ENCODE results near the gene DTWD2. TPM values are rescaled to one million over a fixed set of nuclear protein-coding genes. Genes with fewer than 3 reads are reported as not detected.
"Not testable (repeated sequence)": the region's sequence is repeated elsewhere in the genome, so short reads cannot be mapped to it uniquely, and the experiment has no call there.

Gene DTWD2
- total and polyA plus RNA-seq, 4 donors: 7.1 to 25.1 (median 8.1) TPM

DNA sequence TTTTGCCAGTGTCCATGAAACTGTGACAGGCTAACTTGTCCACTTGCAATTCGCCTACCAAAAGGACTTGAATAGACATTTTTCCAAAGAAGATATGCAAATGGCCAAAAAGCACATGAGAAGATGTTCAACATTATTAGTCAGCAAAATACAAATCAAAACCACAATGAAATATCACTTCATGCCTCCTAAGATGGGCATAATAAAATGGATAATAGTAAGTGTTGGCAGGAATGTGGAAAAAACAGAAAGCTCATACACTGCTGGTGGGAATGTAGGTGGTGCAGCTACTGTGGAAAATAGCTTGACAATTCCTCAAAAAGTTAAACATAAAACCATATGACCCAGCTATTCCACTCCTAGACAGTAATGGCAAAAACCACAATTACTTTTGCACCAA, 7.9 kb downstream of the DTWD2 start:
- WGBS (ENCODE audit: insufficient coverage): no CpG with 5 or more reads among the region's 1 CpG
- Histone ChIP-seq H3K36me3 (ENCODE audit: control insufficient read depth, insufficient read depth, low read length) (no peaks in the 10 kb centered on the region), H3K4me3 (ENCODE audit: low read depth, low read length) (no peak overlapping the region), H3K4me1 (ENCODE audit: control insufficient read depth, insufficient read depth, low read length) (no peaks in the 10 kb centered on the region), H3K27ac (ENCODE audit: low read depth, low read length) (no peak overlapping the region), H3K9me3 (ENCODE audit: control insufficient read depth, insufficient read depth, low read length) (no peaks in the 10 kb centered on the region), H3K27me3 (ENCODE audit: control insufficient read depth, insufficient read depth, low read length) (no peaks in the 10 kb centered on the region)
- DNase-seq (ENCODE audit: low read depth in 4 of 6, low spot score in 6 of 6): no peak

DNA sequence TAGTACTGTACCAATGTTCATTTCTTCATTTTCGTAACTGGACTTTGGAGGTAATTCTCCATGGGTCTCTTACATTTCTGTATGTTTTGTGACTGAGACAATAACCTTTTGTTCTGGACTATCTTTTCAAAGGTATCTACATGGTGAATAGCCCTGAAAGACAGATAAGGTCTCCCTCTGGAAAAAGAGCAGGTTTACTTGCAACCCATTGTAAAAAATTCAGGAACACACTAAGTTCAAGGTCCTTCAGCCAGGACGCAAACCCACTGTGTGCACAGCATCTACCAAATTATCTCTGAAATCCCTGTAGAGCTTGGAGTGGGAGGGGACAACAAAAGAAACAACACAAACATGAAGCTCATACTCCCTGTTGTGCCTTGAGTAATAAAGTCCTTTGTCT, 8.3 kb downstream of the DTWD2 start:
- Histone ChIP-seq H3K4me1 (ENCODE audit: control insufficient read depth, insufficient read depth, low read length) (no peaks in the 10 kb centered on the region), H3K9me3 (ENCODE audit: control insufficient read depth, insufficient read depth, low read length) (no peaks in the 10 kb centered on the region), H3K4me3 (ENCODE audit: low read depth, low read length) (no peak overlapping the region), H3K27me3 (ENCODE audit: control insufficient read depth, insufficient read depth, low read length) (no peaks in the 10 kb centered on the region), H3K36me3 (ENCODE audit: control insufficient read depth, insufficient read depth, low read length) (no peaks in the 10 kb centered on the region), H3K27ac (ENCODE audit: low read depth, low read length) (no peak overlapping the region)
- DNase-seq (ENCODE audit: low read depth in 4 of 6, low spot score in 6 of 6): no peak
- no CpG with 5 or more reads among the region's 2 CpGs for WGBS (ENCODE audit: insufficient coverage)

DNA sequence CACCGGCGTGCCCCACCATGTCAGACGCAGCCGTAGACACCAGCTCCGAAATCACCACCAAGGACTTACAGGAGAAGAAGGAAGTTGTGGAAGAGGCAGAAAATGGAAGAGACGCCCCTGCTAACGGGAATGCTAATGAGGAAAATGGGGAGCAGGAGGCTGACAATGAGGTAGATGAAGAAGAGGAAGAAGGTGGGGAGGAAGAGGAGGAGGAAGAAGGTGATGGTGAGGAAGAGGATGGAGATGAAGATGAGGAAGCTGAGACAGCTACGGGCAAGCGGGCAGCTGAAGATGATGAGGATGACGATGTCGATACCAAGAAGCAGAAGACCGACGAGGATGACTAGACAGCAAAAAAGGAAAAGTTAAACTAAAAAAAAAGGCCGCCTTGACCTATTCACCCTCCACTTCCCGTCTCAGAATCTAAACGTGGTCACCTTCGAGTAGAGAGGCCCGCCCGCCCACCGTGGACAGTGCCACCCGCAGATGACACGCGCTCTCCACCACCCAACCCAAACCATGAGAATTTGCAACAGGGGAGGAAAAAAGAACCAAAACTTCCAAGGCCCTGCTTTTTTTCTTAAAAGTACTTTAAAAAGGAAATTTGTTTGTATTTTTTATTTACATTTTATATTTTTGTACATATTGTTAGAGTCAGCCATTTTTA, 14.4 kb downstream of the DTWD2 start:
- not testable (repeated sequence) for H3K4me3 ChIP-seq (ENCODE audit: low read depth, low read length); H3K4me1 ChIP-seq (ENCODE audit: control insufficient read depth, insufficient read depth, low read length); DNase-seq (ENCODE audit: low read depth in 4 of 6, low spot score in 6 of 6); H3K27me3 ChIP-seq (ENCODE audit: control insufficient read depth, insufficient read depth, low read length); H3K9me3 ChIP-seq (ENCODE audit: control insufficient read depth, insufficient read depth, low read length); H3K36me3 ChIP-seq (ENCODE audit: control insufficient read depth, insufficient read depth, low read length); H3K27ac ChIP-seq (ENCODE audit: low read depth, low read length)
- WGBS (ENCODE audit: insufficient coverage): 98% methylated on average over 7 of the region's 23 CpGs

DNA sequence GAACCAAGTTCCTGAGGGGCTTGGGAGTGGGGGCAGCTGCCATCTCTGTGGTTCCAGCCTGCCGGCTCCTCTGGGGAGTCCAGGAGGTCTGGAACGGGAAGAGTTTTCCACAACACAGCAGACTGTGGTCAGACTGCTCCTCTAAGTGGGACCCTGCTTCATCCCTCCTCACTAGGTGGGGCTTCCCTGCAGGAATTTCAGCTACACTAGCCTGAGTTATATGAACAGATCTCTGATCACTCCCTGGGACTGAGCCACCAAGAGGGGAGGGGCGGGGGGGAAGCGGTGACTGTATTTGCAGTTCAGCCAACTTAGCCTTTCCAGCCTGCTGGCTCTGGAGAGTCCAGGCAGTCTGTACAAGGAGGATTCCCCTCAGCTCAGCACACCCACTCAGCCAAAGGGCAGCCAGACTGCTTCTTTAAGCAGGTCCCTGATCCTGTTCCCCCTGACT, 19.4 kb downstream of the DTWD2 start:
- Histone ChIP-seq H3K4me3 (ENCODE audit: low read depth, low read length) (no peak overlapping the region), H3K4me1 (ENCODE audit: control insufficient read depth, insufficient read depth, low read length) (no peaks in the 10 kb centered on the region), H3K36me3 (ENCODE audit: control insufficient read depth, insufficient read depth, low read length) (no peaks in the 10 kb centered on the region), H3K27ac (ENCODE audit: low read depth, low read length) (no peak overlapping the region), H3K27me3 (ENCODE audit: control insufficient read depth, insufficient read depth, low read length) (no peaks in the 10 kb centered on the region), H3K9me3 (ENCODE audit: control insufficient read depth, insufficient read depth, low read length) (no peaks in the 10 kb centered on the region)
- DNase-seq (ENCODE audit: low read depth in 4 of 6, low spot score in 6 of 6): no peak
- WGBS (ENCODE audit: insufficient coverage): 79% methylated on average over 4 of the region's 4 CpGs

DNA sequence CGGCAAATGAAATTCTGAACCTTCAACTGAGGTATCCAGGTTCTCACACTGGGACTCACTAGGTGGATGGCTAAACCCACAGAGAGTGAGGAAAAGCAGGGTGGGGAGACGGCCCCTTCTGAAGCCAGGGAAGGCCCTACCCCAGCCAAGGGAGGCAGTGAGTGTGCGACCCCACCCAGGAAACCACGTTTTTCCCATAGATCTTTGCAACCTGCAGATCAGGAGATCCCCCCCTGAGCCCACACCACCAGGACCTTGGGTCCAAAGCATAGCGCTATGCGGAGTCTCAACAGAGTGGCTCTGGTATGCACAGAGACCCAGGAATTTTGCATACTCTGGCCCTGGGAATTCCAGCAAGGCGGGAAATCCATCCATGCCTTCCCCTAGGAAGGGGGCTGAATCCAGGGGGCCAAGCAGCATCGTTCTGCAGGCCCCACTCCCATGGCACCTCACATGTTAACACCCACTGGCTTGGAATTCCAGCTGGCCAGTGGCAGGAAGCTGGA, 19.9 kb downstream of the DTWD2 start:
- H3K4me3 ChIP-seq (ENCODE audit: low read depth, low read length): no peak overlapping the region
- H3K9me3 ChIP-seq (ENCODE audit: control insufficient read depth, insufficient read depth, low read length): no peaks in the 10 kb centered on the region
- no peaks in the 10 kb centered on the region for H3K27me3 ChIP-seq (ENCODE audit: control insufficient read depth, insufficient read depth, low read length)
- DNase-seq (ENCODE audit: low read depth in 4 of 6, low spot score in 6 of 6): no peak
- no peaks in the 10 kb centered on the region for H3K4me1 ChIP-seq (ENCODE audit: control insufficient read depth, insufficient read depth, low read length)
- no peak overlapping the region for H3K27ac ChIP-seq (ENCODE audit: low read depth, low read length)
- WGBS (ENCODE audit: insufficient coverage): 92% methylated on average over 4 of the region's 8 CpGs
- no peaks in the 10 kb centered on the region for H3K36me3 ChIP-seq (ENCODE audit: control insufficient read depth, insufficient read depth, low read length)

DNA sequence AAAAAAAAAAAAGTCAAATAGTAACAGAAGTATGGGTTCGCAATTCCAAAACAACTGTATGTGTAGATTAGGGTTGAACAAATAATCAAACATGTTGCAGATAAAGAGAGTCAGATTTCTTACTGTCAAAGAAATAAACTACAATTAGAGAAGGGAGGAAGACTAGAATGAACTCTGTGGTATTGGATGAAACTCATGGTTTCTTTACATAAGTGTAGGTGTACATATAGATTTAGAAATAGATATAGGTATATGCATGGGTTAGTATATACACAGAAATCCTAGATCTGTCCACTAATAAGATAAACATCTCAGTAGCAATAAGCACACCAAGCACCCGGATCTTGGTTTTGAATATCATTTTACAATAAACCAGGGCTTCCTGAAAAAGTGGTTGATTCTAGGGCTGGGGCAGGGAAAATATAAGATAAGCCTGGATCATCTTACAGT, 21.3 kb downstream of the DTWD2 start:
- Histone ChIP-seq H3K4me1 (ENCODE audit: control insufficient read depth, insufficient read depth, low read length) (no peaks in the 10 kb centered on the region), H3K4me3 (ENCODE audit: low read depth, low read length) (no peak overlapping the region), H3K27ac (ENCODE audit: low read depth, low read length) (no peak overlapping the region), H3K9me3 (ENCODE audit: control insufficient read depth, insufficient read depth, low read length) (no peaks in the 10 kb centered on the region), H3K27me3 (ENCODE audit: control insufficient read depth, insufficient read depth, low read length) (no peaks in the 10 kb centered on the region), H3K36me3 (ENCODE audit: control insufficient read depth, insufficient read depth, low read length) (no peaks in the 10 kb centered on the region)
- no peak for DNase-seq (ENCODE audit: low read depth in 4 of 6, low spot score in 6 of 6)
- no CpG with 5 or more reads among the region's 2 CpGs for WGBS (ENCODE audit: insufficient coverage)

- Histone ChIP-seq H3K9me3 (ENCODE audit: control insufficient read depth, insufficient read depth, low read length) (no peaks in the 10 kb centered on the region), H3K4me3 (ENCODE audit: low read depth, low read length) (no peak overlapping the region), H3K27me3 (ENCODE audit: control insufficient read depth, insufficient read depth, low read length) (no peaks in the 10 kb centered on the region), H3K4me1 (ENCODE audit: control insufficient read depth, insufficient read depth, low read length) (no peaks in the 10 kb centered on the region), H3K27ac (ENCODE audit: low read depth, low read length) (no peak overlapping the region), H3K36me3 (ENCODE audit: control insufficient read depth, insufficient read depth, low read length) (no peaks in the 10 kb centered on the region)
- WGBS (ENCODE audit: insufficient coverage): no CpG with 5 or more reads among the region's 3 CpGs
- no peak for DNase-seq (ENCODE audit: low read depth in 4 of 6, low spot score in 6 of 6)
Observed at GRCh38 chr5:118965890-118966289, 22.5 kb downstream of the DTWD2 start.

DNA sequence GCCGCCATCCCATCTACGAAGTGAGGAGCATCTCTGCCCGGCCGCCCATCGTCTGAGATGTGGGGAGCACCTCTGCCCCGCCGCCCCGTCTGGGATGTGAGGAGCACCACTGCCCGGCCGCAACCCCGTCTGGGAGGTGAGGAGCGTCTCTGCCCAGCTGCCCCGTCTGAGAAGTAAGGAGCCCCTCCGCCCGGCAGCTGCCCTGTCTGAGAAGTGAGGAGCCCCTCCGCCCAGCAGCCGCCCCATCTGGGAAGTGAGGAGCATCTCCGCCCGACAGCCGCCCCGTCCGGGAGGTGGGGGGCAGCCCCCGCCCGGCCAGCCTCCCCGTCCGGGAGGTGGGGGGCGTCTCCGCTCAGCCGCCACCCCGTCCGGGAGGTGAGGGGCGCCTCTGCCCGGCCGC, 23.4 kb downstream of the DTWD2 start:
- H3K9me3 ChIP-seq (ENCODE audit: control insufficient read depth, insufficient read depth, low read length); DNase-seq (ENCODE audit: low read depth in 4 of 6, low spot score in 6 of 6); H3K36me3 ChIP-seq (ENCODE audit: control insufficient read depth, insufficient read depth, low read length); H3K4me3 ChIP-seq (ENCODE audit: low read depth, low read length); H3K27ac ChIP-seq (ENCODE audit: low read depth, low read length); H3K4me1 ChIP-seq (ENCODE audit: control insufficient read depth, insufficient read depth, low read length); H3K27me3 ChIP-seq (ENCODE audit: control insufficient read depth, insufficient read depth, low read length): not testable (repeated sequence)
- 99% methylated on average over 13 of the region's 34 CpGs for WGBS (ENCODE audit: insufficient coverage)

GRCh38 chr5:118964388-118964787, 24.0 kb downstream of the DTWD2 start:
- not testable (repeated sequence) for H3K9me3 ChIP-seq (ENCODE audit: control insufficient read depth, insufficient read depth, low read length); H3K27me3 ChIP-seq (ENCODE audit: control insufficient read depth, insufficient read depth, low read length); H3K36me3 ChIP-seq (ENCODE audit: control insufficient read depth, insufficient read depth, low read length); H3K27ac ChIP-seq (ENCODE audit: low read depth, low read length); DNase-seq (ENCODE audit: low read depth in 4 of 6, low spot score in 6 of 6); H3K4me3 ChIP-seq (ENCODE audit: low read depth, low read length); H3K4me1 ChIP-seq (ENCODE audit: control insufficient read depth, insufficient read depth, low read length)
- whole genome bisulfite sequencing (ENCODE audit: insufficient coverage): 92% methylated on average over 15 of the region's 22 CpGs

GRCh38 chr5:118963169-118963568, 25.2 kb downstream of the DTWD2 start:
- Histone ChIP-seq H3K27me3 (ENCODE audit: control insufficient read depth, insufficient read depth, low read length) (no peaks in the 10 kb centered on the region), H3K4me1 (ENCODE audit: control insufficient read depth, insufficient read depth, low read length) (no peaks in the 10 kb centered on the region), H3K4me3 (ENCODE audit: low read depth, low read length) (no peak overlapping the region), H3K36me3 (ENCODE audit: control insufficient read depth, insufficient read depth, low read length) (no peaks in the 10 kb centered on the region), H3K9me3 (ENCODE audit: control insufficient read depth, insufficient read depth, low read length) (peaks cover 1% of the 10 kb centered on the region), H3K27ac (ENCODE audit: low read depth, low read length) (no peak overlapping the region)
- DNase-seq (ENCODE audit: low read depth in 4 of 6, low spot score in 6 of 6): no peak
